ENCODE measurements around the gene IL1RAPL1. TPM values are rescaled to one million over a fixed set of nuclear protein-coding genes. Genes with fewer than 3 reads are reported as not detected.

IL1RAPL1 gene
- total RNA-seq, 3 donors from 2014 or later = 0.16 to 0.44 TPM; not detected in 1

GRCh38 chrX:29477878-29478277, 890.6 kb downstream of the IL1RAPL1 start:
- Histone ChIP-seq H3K27ac (no peak overlapping the region), H3K4me1 (no peaks in the 10 kb centered on the region), H3K4me3 (no peak overlapping the region), H3K27me3 (peaks cover 0 to 26% of the 10 kb centered on the region in 2 donors), H3K9me3 (no peaks in the 10 kb centered on the region), H3K36me3 (no peaks in the 10 kb centered on the region)
- TF ChIP-seq CTCF (IDR thresholded peaks at IDR 0.05) = no peak
- no peak for TF ChIP-seq POLR2AphosphoS5 (IDR thresholded peaks at IDR 0.05)
- no peak for TF ChIP-seq POLR2A (IDR thresholded peaks at IDR 0.05)
- DNase-seq (ENCODE audit: low spot score in 2 of 2) = no peak
- intact Hi-C loops (cut with DNase I; ENCODE audit: low total_unique reads) = no loop called here

- Histone ChIP-seq H3K4me3 (no peak overlapping the region), H3K27ac (no peak overlapping the region), H3K27me3 (peaks cover 0 to 26% of the 10 kb centered on the region in 2 donors), H3K9me3 (no peaks in the 10 kb centered on the region), H3K4me1 (no peaks in the 10 kb centered on the region), H3K36me3 (no peaks in the 10 kb centered on the region)
- intact Hi-C loops (cut with DNase I; ENCODE audit: low total_unique reads) = no loop called here
- TF ChIP-seq POLR2AphosphoS5 (IDR thresholded peaks at IDR 0.05) = no peak
- no peak for TF ChIP-seq POLR2A (IDR thresholded peaks at IDR 0.05)
- no peak for TF ChIP-seq CTCF (IDR thresholded peaks at IDR 0.05)
- DNase-seq (ENCODE audit: low spot score in 2 of 2) = no peak
Measured at GRCh38 chrX:29478336-29479069, 891.3 kb downstream of the IL1RAPL1 start.

GRCh38 chrX:29487214-29487613, 900.0 kb downstream of the IL1RAPL1 start:
- intact Hi-C loops (cut with DNase I; ENCODE audit: low total_unique reads) = no loop called here

GRCh38 chrX:29487714-29488113, 900.5 kb downstream of the IL1RAPL1 start:
- DNase-seq (ENCODE audit: low spot score in 2 of 2) = no peak
- H3K9me3 ChIP-seq = no peaks in the 10 kb centered on the region
- no peaks in the 10 kb centered on the region for H3K4me1 ChIP-seq
- no peak overlapping the region for H3K4me3 ChIP-seq
- intact Hi-C loops (cut with DNase I; ENCODE audit: low total_unique reads) = no loop called here
- no peaks in the 10 kb centered on the region for H3K36me3 ChIP-seq
- H3K27me3 ChIP-seq = peaks cover 0 to 5% of the 10 kb centered on the region in 2 donors
- TF ChIP-seq CTCF (IDR thresholded peaks at IDR 0.05) = no peak
- TF ChIP-seq POLR2A (IDR thresholded peaks at IDR 0.05) = no peak
- TF ChIP-seq POLR2AphosphoS5 (IDR thresholded peaks at IDR 0.05) = no peak
- H3K27ac ChIP-seq = no peak overlapping the region

More at GRCh38 chrX:29487214-29487613, 900.0 kb downstream of the IL1RAPL1 start:
- TF ChIP-seq POLR2A (IDR thresholded peaks at IDR 0.05) = no peak
- no peak for TF ChIP-seq POLR2AphosphoS5 (IDR thresholded peaks at IDR 0.05)
- peaks cover 0 to 5% of the 10 kb centered on the region in 2 donors for H3K27me3 ChIP-seq
- H3K4me3 ChIP-seq = no peak overlapping the region
- no peak for DNase-seq (ENCODE audit: low spot score in 2 of 2)
- no peak overlapping the region for H3K27ac ChIP-seq
- no peaks in the 10 kb centered on the region for H3K4me1 ChIP-seq
- no peaks in the 10 kb centered on the region for H3K36me3 ChIP-seq
- no peaks in the 10 kb centered on the region for H3K9me3 ChIP-seq

GRCh38 chrX:29488919-29489318, 901.7 kb downstream of the IL1RAPL1 start:
- intact Hi-C loops (cut with DNase I; ENCODE audit: low total_unique reads) = no loop called here
- no peaks in the 10 kb centered on the region for H3K4me1 ChIP-seq
- H3K27ac ChIP-seq = no peak overlapping the region
- H3K4me3 ChIP-seq = no peak overlapping the region
- no peaks in the 10 kb centered on the region for H3K36me3 ChIP-seq
- no peak for TF ChIP-seq POLR2A (IDR thresholded peaks at IDR 0.05)
- DNase-seq (ENCODE audit: low spot score in 2 of 2) = no peak
- no peaks in the 10 kb centered on the region for H3K9me3 ChIP-seq
- H3K27me3 ChIP-seq = peaks cover 0 to 5% of the 10 kb centered on the region in 2 donors

- intact Hi-C loops (cut with DNase I; ENCODE audit: low total_unique reads) = no loop called here
- no peaks in the 10 kb centered on the region for H3K9me3 ChIP-seq
- no peak for DNase-seq (ENCODE audit: low spot score in 2 of 2)
- H3K27me3 ChIP-seq = peaks cover 0 to 9% of the 10 kb centered on the region in 2 donors
- H3K27ac ChIP-seq = no peak overlapping the region
- no peaks in the 10 kb centered on the region for H3K36me3 ChIP-seq
- no peak overlapping the region for H3K4me3 ChIP-seq
- TF ChIP-seq POLR2AphosphoS5 (IDR thresholded peaks at IDR 0.05) (no peak), CTCF (IDR thresholded peaks at IDR 0.05) (no peak), POLR2A (IDR thresholded peaks at IDR 0.05) (no peak)
- H3K4me1 ChIP-seq = no peaks in the 10 kb centered on the region
Measured at GRCh38 chrX:29490606-29491005, 903.4 kb downstream of the IL1RAPL1 start.

Data from breast epithelium (tissue), 4 donors.